ENCODE results near the gene CELSR2.
"Not testable (repeated sequence)": the region's sequence is repeated elsewhere in the genome, so short reads cannot be mapped to it uniquely, and the experiment has no call there.

CELSR2 gene

DNA sequence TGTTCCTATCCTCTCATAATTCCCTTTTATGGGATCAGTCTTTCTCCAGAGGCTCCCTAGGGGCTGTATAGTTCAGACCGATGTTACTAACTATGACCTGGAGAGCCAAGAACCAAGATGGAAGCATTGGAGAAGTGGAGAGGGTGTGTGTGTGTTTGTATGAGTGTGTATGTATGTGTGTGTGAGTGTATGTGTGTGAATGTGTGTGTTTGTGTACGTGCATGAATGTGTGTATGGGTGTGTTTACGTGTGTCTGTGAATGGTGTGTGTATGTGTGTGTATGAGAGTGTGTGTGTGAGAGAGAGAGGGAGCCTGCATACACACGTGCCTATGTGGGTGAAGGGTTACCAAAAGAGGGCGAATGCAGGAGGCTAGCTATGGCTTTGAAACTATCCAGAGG, 52.5 kb downstream of the CELSR2 start:
- DNase-seq (ENCODE audit: low spot score): no peak

DNA sequence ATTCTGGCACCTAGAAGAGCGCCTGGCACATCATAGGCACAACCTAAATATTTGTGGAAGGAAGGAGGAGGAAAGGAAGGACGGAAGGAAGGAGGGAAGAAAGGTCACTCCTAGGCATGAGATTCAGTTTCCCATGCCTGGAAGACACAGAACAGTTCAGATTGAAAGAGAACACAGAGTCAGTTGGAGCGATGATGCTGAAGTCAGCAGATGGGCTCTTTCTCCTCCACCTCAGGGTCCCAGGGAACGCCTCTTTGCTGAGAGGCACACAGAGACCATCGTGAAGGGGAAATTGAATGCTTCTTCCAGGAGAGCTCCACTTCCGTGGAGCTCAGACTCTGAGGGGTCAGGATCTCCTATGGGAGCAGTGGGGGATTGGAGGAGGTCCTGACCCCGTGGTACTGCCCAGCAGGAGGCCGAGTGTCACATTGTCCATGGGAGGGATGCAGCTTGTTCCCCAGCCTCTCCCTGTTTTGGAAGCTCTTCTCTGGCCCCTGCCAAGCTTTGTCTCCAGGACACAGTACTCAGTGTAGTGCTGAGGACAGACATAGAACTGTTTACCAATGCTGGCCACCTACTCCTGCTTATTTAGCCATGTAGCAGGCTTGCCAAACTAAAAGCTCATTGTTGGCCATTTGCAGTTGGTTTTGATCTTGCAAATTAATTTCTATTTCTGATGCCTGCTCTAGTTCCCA, 55.0 kb downstream of the CELSR2 start:
- no peak for DNase-seq (ENCODE audit: low spot score)

DNA sequence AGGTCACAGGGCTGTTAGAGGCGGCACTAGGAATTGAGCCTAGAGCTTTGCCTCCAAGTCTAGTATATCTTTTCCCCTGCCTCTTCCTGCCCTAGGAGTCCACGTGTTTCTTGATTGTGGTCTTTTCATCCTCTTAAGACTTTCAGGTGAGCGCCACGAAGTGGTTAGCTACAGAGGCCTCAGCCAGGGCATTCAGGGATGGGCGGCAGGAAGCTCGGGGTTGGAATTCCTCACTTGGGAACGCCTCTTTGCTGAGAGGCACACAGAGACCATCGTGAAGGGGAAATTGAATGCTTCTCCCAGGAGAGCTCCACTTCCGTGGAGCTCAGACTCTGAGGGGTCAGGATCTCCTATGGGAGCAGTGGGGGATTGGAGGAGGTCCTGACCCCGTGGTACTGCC, 56.7 kb downstream of the CELSR2 start:
- DNase-seq (ENCODE audit: low spot score): not testable (repeated sequence)

DNA sequence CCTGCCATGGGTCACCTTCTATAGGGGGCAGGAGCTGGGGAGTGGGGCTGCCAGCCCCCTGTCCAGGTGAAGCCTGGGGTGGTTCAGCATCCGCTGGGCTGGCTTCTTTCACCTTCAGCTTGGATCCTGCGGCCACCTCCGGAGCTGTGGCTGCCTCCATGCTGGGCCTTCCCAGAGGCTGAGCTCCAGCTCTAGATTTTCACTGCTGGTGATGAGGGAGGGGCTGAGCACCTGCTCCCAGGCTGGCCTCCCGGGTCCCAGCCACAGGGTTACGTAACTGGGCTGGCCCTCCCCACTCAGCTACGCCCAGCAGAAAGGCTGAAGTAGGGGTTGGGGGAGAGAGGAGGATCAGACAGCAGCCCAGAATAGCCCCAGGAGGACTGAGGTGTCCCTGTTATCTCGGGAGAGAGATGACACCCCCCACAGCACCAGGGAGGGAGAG, 57.5 kb downstream of the CELSR2 start, which contains the start of gene MYBPHL:
MYBPHL (minus strand) TSS at position 180 of the 442 bp plus-strand sequence; CDS start at position 160, 20 bp downstream.
- DNase-seq (ENCODE audit: low spot score): peak; percentile 63

DNA sequence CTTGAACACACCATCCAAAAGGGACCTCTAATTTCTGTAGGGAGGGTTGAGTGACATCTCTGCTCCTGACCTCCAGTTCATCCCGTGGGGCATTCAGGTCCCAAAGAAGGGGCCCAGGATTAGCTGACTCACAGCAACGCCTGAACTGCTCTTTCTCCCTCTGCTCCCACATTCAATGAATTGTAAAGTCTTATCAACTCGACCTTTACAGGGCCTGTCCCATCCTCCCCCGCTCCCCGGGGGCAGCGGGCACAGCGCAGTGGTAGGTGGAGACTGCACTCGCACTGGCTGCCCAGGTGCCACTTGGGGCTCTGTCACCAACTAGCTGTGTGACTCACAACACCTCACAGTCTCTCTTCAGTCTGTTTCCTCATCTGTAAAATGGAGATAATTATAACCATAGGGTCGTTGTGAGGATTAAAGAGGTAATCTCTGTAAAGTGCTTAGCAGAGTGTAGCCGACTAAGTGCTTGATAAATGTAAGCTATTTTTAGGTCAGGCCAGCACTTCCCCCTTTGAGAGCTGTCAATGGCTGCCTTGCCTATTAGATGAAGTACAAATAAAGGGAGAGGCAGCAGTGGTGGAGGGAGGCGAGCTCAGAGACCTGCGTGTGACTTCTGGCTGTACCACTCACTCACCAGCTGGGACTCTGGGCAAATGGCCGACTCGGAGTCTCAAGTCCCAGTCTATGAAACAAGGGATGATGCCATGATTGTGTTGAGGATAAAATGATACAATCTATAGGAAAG, 58.1 kb downstream of the CELSR2 start:
- DNase-seq (ENCODE audit: low spot score): peak; percentile 61

DNA sequence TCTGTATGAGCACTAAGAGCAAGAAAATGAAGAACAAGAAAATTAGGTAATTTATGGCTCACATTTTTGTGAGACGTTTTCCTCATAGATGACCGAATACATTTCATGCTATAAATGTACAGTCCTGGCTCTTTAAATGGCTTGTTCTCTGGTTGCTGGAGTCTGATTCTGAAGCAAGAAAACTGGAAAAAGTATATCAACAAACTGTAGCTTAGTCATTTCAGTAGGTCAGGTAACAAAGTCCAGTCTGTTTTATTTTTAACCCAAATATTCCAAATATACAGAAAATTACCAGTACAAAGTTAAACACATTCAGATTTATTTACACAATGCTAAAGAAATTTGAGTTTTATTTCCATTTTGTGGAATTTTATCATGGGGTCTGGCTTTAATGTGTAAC, 60.0 kb downstream of the CELSR2 start:
- no peak for DNase-seq (ENCODE audit: low spot score)

DNA sequence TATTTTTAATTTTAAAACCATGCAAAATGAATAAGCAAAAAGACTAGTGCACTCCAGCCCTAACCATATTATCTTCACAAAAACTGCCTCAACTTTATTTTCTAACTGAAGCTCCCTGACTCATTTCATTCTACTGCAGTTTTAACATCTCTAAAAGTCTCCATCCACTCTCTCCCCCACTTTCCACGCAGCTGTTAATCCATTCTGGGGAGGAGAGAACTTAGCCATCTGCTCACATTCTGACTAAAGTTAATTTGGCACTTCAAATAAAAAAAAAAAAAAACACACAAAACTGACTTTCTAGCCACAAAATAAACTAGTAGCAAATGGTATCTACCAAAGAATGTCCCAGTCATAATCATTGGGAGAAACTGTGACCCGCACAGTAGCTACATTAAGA, 62.9 kb downstream of the CELSR2 start:
- DNase-seq (ENCODE audit: low spot score): no peak

DNA sequence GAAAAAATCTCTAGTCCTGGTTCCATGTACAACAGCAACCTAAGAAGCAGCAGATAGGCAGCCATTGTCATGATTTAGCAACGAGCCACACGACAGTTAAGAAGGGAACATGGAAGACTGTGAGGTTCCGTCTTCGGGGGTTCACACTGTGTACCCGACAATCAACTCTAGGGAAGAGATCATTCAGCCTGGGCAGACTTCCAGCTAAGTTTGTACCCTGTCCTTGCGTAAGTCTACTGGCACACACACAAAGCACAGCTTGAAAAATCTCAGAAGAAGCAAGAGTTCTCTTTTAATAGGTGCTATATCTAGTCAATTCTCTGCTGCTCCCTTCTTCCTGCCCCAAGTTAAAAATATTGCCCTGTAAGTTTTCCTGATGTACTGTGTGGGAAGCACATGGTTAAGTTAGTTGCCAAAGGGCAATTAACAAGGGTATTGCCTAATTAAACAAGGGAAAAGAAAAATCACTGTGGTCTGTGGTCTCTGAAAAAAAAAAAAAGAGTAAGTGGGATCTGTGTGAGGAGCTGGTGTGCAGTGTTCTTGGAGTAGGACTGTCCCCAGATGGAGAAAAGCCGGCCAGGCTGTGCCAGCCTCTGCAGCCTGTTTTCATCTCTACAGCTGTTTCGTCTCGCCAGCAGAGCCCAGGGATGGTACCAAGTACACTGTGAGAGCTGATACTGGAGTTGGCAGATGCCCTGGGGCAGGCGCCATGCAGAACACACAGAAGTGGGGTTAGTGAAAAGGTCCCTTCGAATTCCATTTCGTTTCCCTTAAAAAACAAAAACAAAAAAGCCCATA, 63.8 kb downstream of the CELSR2 start:
- peak; percentile 49 for DNase-seq (ENCODE audit: low spot score)

DNA sequence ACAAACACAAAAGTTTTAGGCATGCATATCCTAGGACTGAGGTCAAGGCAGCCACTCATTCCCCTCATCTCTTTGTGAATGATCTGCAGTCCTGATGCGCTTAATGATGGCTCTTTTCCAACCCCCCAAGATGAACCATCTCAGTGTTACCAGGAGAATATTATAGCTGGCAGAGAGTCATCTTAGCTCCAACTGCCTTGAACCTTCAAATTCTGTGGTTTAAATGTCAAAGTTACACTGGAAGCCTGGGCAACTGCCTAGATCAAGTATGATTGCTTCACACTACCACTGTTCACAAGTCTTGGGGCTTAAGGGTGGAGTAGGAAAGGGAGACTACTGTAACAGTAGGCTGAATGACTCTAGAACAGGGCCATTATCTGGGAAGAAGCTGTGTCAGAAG, 65.5 kb downstream of the CELSR2 start:
- DNase-seq (ENCODE audit: low spot score): no peak

DNA sequence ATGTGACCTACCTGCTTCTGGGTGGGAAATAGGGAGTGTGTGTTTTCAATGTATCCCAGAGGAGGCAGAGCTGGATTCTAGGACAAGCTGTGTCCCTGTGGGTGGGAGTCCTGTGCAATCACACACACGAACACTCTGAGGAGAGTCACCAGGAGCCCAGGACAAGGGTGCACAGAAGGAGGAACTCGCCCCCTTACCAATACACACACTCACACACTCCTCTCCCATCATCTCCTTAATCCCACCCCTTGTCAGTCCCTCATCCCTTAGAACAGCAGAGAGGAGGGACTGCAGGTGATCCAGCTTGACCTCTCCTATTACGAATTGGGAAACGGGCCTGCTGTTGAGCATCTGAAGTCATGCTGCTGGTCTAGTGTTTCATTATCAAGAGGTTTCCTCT, 65.9 kb downstream of the CELSR2 start:
- DNase-seq (ENCODE audit: low spot score): peak; percentile 34

DNA sequence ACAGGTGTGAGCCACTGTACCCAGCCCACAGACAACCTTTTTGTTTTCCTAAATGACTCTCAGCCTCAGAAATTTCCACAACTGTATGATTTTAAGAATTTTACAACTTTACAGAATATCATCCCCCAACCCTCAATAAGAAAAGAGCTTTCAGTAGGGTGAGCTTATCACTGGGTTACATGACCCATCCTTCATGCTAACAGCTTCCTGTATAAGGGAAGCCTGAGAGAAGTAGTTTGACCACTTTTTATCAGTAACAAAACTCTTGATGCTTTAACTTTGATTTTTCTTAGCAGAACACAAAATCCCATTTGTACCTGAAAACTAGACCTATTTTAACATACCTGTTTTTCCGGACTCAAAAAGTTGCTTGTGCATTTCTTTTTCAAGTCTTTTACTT, 67.2 kb downstream of the CELSR2 start:
- DNase-seq (ENCODE audit: low spot score): peak; percentile 1

DNA sequence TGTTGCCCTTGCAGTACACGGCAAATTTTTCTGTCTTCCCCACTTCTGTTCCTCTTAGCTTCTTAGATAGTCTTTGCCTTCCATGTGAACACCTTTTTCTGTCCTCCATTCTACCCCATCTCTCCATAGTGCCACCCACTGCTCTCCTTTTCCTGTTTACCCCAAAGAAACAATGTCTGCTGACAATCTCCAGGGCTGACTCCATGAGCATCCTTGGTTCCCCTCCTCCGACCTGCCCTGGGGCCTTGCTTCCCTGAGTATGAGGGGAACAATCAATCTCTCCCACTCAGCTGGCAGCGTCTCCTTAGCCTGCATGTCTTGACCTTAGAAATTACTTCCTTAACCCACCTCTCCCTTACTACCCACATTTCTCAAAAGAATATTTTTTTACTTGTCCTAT, 69.8 kb downstream of the CELSR2 start:
- peak; percentile 46 for DNase-seq (ENCODE audit: low spot score)

DNA sequence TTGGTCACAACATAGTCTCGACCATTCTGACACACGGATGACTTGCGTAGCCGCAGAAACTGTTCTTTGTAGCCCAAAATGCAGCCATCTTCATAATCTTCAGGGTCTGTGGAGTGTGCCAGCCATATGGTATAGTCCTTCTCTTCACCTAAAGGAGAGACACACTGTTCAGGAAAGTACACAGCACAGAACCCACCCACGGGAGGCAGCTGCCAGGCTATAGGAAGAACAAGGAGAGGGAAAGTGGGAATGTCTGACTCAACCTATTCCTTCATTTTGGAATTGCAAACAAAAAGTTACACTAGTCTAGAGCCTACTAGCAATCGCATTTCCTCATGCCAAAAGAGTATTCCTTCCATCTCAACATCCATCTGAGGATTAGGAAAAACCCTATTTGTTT, 73.6 kb downstream of the CELSR2 start:
- peak; percentile 3 for DNase-seq (ENCODE audit: low spot score)

All from left forelimb (tissue), 1 donor.